Measurements from ENCODE around the gene DPH7. TPM values are rescaled to one million over a fixed set of nuclear protein-coding genes. Genes with fewer than 3 reads are reported as not detected.
"Not testable (repeated sequence)": the region's sequence is repeated elsewhere in the genome, so short reads cannot be mapped to it uniquely, and the experiment has no call there.

Gene DPH7
- total and polyA plus RNA-seq, 5 donors from 2014 or later, result 24.4 to 57.0 (median 31.8) TPM

- no peaks in the 10 kb centered on the region for H3K27me3 ChIP-seq (ENCODE audit: control insufficient read depth, insufficient read depth, low read length)
- peaks cover 0 to 2% (median 0%) of the 10 kb centered on the region in 4 donors for H3K4me1 Mint-ChIP-seq
- peak overlapping the region in 1 of 3 donors; percentile 62 for H3K27ac Mint-ChIP-seq
- no peaks in the 10 kb centered on the region for H3K27me3 Mint-ChIP-seq
- ATAC-seq (ENCODE audit: low read depth in 2 of 2) (no peak), DNase-seq (no peak)
- H3K9me3 Mint-ChIP-seq, result no peaks in the 10 kb centered on the region
- no peak overlapping the region for H3K4me3 Mint-ChIP-seq
- H3K9me3 ChIP-seq (ENCODE audit: control insufficient read depth in 2 of 2, low read length in 2 of 2), result no peaks in the 10 kb centered on the region
- no peaks in the 10 kb centered on the region for H3K4me1 ChIP-seq (ENCODE audit: control insufficient read depth, insufficient read depth, low read length, poor library complexity, severe bottlenecking)
- H3K36me3 Mint-ChIP-seq, result no peaks in the 10 kb centered on the region
- H3K27ac ChIP-seq (ENCODE audit: insufficient read depth, low read length, poor library complexity, severe bottlenecking), result no peak overlapping the region
- no peak overlapping the region for H3K4me3 ChIP-seq (ENCODE audit: low read depth, low read length)
- H3K36me3 ChIP-seq (ENCODE audit: control insufficient read depth, insufficient read depth, low read length), result no peaks in the 10 kb centered on the region
Observed at GRCh38 chr9:137519553-137519952, 59.2 kb downstream of the DPH7 start.

DNA sequence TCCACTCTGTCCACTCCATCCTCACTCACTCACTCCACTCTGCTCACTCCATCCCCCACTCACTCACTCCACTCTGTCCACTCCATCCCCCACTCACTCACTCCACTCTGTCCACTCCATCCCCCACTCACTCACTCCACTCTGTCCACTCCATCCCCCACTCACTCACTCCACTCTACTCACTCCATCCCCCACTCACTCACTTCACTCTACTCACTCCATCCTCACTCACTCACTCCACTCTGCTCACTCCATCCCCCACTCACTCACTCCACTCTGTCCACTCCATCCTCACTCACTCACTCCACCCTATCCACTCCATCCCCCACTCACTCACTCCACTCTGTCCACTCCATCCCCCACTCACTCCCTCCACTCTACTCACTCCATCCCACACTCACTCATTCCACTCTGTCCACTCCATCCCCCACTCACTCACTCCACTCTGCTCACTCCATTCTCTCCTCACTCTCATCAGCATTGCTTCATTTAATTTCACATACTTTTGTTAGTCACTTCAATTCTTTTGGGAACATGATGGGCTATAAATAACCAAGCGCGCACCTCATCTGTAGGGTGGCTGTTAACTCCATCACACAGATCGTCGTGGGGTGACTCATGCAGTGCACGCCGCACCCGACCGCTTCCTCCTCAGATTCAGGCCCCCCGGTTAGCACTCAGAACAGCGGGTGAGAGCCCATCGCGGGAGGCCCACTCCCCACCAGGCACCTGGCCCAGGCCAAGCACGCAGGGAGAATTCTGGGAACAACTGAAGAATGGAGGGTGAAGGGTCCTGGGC, 59.9 kb downstream of the DPH7 start:
- H3K4me3 Mint-ChIP-seq; H3K9me3 Mint-ChIP-seq; H3K9me3 ChIP-seq (ENCODE audit: control insufficient read depth in 2 of 2, low read length in 2 of 2); H3K36me3 Mint-ChIP-seq; ATAC-seq (ENCODE audit: low read depth in 2 of 2); H3K4me1 ChIP-seq (ENCODE audit: control insufficient read depth, insufficient read depth, low read length, poor library complexity, severe bottlenecking); H3K4me1 Mint-ChIP-seq; DNase-seq; H3K27me3 ChIP-seq (ENCODE audit: control insufficient read depth, insufficient read depth, low read length); H3K27me3 Mint-ChIP-seq; H3K36me3 ChIP-seq (ENCODE audit: control insufficient read depth, insufficient read depth, low read length); H3K4me3 ChIP-seq (ENCODE audit: low read depth, low read length); H3K27ac ChIP-seq (ENCODE audit: insufficient read depth, low read length, poor library complexity, severe bottlenecking): not testable (repeated sequence)
- peak overlapping the region in 1 of 3 donors; percentile 62 for H3K27ac Mint-ChIP-seq

- H3K27me3 ChIP-seq (ENCODE audit: control insufficient read depth, insufficient read depth, low read length), result no peaks in the 10 kb centered on the region
- Mint-ChIP-seq H3K27ac (no peak overlapping the region), H3K4me3 (no peak overlapping the region), H3K9me3 (no peaks in the 10 kb centered on the region), H3K27me3 (no peaks in the 10 kb centered on the region), H3K36me3 (no peaks in the 10 kb centered on the region), H3K4me1 (peaks cover 0 to 7% (median 2%) of the 10 kb centered on the region in 4 donors)
- no peaks in the 10 kb centered on the region for H3K4me1 ChIP-seq (ENCODE audit: control insufficient read depth, insufficient read depth, low read length, poor library complexity, severe bottlenecking)
- ATAC-seq (ENCODE audit: low read depth in 2 of 2) (no peak), DNase-seq (no peak)
- no peak overlapping the region for H3K27ac ChIP-seq (ENCODE audit: insufficient read depth, low read length, poor library complexity, severe bottlenecking)
- no peaks in the 10 kb centered on the region for H3K36me3 ChIP-seq (ENCODE audit: control insufficient read depth, insufficient read depth, low read length)
- no peak overlapping the region for H3K4me3 ChIP-seq (ENCODE audit: low read depth, low read length)
- H3K9me3 ChIP-seq (ENCODE audit: control insufficient read depth in 2 of 2, low read length in 2 of 2), result no peaks in the 10 kb centered on the region
Observed at GRCh38 chr9:137516144-137516917, 62.4 kb downstream of the DPH7 start.

DNA sequence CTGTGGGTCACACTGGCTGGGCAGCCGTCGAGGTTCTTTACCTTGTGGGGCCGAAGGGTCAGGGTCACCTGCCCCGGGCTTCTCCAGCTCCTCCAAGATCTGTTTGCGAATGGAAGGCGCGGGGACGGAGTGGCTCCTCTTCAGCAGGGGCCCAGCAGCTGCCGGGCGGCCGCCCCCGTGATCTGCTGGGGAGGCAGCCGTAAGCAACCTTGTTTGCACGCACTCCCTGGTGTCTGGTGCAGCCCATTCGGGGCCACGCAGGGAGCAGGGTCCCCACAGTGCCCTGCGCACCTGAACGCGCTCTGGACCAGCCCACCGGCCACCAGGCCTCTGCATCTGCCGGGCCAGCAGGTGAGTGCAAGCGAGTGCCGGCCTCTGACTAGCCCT, 63.4 kb downstream of the DPH7 start:
- Mint-ChIP-seq H3K4me3 (no peak overlapping the region), H3K36me3 (no peaks in the 10 kb centered on the region)
- peak in 1 of 2 donors; percentile 8 for ATAC-seq (ENCODE audit: low read depth in 2 of 2)

DNA sequence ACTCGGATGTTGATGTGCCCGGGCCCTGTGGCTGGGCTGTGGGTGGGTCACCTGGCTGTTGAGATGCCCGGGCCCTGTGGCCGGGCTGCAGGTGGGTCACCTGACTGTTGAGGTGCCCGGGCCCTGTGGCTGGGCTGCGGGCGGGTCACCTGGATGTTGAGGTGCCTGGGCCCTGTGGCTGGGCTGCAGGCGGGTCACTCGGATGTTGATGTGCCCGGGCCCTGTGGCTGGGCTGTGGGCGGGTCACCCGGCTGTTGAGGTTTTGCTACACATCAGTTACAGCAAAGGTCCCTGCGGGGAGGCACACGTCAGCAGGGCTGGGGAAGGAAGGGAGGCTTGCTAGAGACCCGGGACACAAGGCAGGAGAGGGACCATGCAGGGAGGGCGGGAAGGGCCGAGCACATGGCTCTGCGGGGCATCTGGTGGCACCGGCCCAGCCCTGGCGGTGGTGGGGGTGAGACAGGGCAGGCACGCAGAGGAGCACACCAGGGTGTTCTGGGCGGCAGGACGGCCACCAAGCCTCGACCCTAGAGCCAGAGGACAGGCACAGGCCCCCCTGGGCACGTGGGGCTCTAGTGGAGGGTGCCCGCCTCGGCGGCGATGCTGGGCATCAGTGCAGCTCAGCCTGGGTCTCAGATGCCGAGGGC, 63.9 kb downstream of the DPH7 start:
- Histone ChIP-seq H3K4me3 (ENCODE audit: low read depth, low read length) (no peak overlapping the region), H3K4me1 (ENCODE audit: control insufficient read depth, insufficient read depth, low read length, poor library complexity, severe bottlenecking) (no peaks in the 10 kb centered on the region), H3K36me3 (ENCODE audit: control insufficient read depth, insufficient read depth, low read length) (no peaks in the 10 kb centered on the region), H3K27me3 (ENCODE audit: control insufficient read depth, insufficient read depth, low read length) (no peaks in the 10 kb centered on the region), H3K27ac (ENCODE audit: insufficient read depth, low read length, poor library complexity, severe bottlenecking) (no peak overlapping the region), H3K9me3 (ENCODE audit: control insufficient read depth in 2 of 2, low read length in 2 of 2) (no peaks in the 10 kb centered on the region)
- Mint-ChIP-seq H3K4me3 (no peak overlapping the region), H3K4me1 (peaks cover 0 to 7% (median 2%) of the 10 kb centered on the region in 4 donors), H3K27ac (no peak overlapping the region), H3K36me3 (no peaks in the 10 kb centered on the region), H3K9me3 (no peaks in the 10 kb centered on the region), H3K27me3 (no peaks in the 10 kb centered on the region)
- no peak for ATAC-seq (ENCODE audit: low read depth in 2 of 2)
- DNase-seq, result no peak

More for the DNA sequence above, 63.4 kb downstream of the DPH7 start:
- DNase-seq, result no peak
- Mint-ChIP-seq H3K27me3 (no peaks in the 10 kb centered on the region), H3K27ac (no peak overlapping the region), H3K9me3 (no peaks in the 10 kb centered on the region), H3K4me1 (peaks cover 0 to 7% (median 2%) of the 10 kb centered on the region in 4 donors)
- Histone ChIP-seq H3K4me3 (ENCODE audit: low read depth, low read length) (no peak overlapping the region), H3K36me3 (ENCODE audit: control insufficient read depth, insufficient read depth, low read length) (no peaks in the 10 kb centered on the region), H3K9me3 (ENCODE audit: control insufficient read depth in 2 of 2, low read length in 2 of 2) (no peaks in the 10 kb centered on the region), H3K27ac (ENCODE audit: insufficient read depth, low read length, poor library complexity, severe bottlenecking) (no peak overlapping the region), H3K4me1 (ENCODE audit: control insufficient read depth, insufficient read depth, low read length, poor library complexity, severe bottlenecking) (no peaks in the 10 kb centered on the region), H3K27me3 (ENCODE audit: control insufficient read depth, insufficient read depth, low read length) (no peaks in the 10 kb centered on the region)

DNA sequence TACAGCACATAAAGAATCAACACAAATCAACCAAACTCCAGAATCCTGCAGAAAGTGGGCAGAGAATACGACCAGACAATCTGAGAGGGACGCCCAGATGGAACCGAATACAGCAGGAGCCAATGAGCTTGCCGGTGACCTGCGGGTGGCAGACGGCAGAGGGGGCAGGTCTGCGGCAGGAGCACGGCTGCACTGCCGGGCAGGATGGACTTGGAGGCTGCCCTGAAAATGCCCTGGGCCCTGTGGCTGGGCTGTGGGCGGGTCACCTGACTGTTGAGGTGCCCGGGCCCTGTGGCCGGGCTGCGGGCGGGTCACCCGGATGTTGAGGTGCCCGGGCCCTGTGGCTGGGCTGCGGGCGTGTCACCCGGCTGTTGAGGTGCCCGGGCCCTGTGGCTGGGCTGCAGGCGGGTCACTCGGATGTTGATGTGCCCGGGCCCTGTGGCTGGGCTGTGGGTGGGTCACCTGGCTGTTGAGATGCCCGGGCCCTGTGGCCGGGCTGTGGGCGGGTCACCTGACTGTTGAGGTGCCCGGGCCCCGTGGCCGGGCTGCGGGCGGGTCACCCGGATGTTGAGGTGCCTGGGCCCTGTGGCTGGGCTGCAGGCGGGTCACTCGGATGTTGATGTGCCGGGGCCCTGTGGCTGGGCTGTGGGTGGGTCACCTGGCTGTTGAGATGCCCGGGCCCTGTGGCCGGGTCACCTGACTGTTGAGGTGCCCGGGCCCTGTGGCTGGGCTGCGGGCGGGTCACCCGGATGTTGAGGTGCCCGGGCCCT, 64.7 kb downstream of the DPH7 start:
- not testable (repeated sequence) for H3K36me3 ChIP-seq (ENCODE audit: control insufficient read depth, insufficient read depth, low read length); H3K27me3 ChIP-seq (ENCODE audit: control insufficient read depth, insufficient read depth, low read length); H3K4me1 ChIP-seq (ENCODE audit: control insufficient read depth, insufficient read depth, low read length, poor library complexity, severe bottlenecking)

GRCh38 chr9:137513136-137513535, 65.6 kb downstream of the DPH7 start:
- H3K9me3 ChIP-seq (ENCODE audit: control insufficient read depth in 2 of 2, low read length in 2 of 2); H3K4me1 Mint-ChIP-seq; H3K27me3 Mint-ChIP-seq; H3K27me3 ChIP-seq (ENCODE audit: control insufficient read depth, insufficient read depth, low read length); H3K4me1 ChIP-seq (ENCODE audit: control insufficient read depth, insufficient read depth, low read length, poor library complexity, severe bottlenecking); H3K9me3 Mint-ChIP-seq; H3K36me3 ChIP-seq (ENCODE audit: control insufficient read depth, insufficient read depth, low read length); H3K36me3 Mint-ChIP-seq; H3K4me3 Mint-ChIP-seq; DNase-seq; H3K4me3 ChIP-seq (ENCODE audit: low read depth, low read length); H3K27ac Mint-ChIP-seq; H3K27ac ChIP-seq (ENCODE audit: insufficient read depth, low read length, poor library complexity, severe bottlenecking); ATAC-seq (ENCODE audit: low read depth in 2 of 2): not testable (repeated sequence)

More for the DNA sequence above, 64.7 kb downstream of the DPH7 start:
- H3K4me3 Mint-ChIP-seq; H3K4me3 ChIP-seq (ENCODE audit: low read depth, low read length); H3K9me3 Mint-ChIP-seq; H3K27me3 Mint-ChIP-seq; DNase-seq; ATAC-seq (ENCODE audit: low read depth in 2 of 2); H3K9me3 ChIP-seq (ENCODE audit: control insufficient read depth in 2 of 2, low read length in 2 of 2); H3K36me3 Mint-ChIP-seq; H3K4me1 Mint-ChIP-seq; H3K27ac Mint-ChIP-seq; H3K27ac ChIP-seq (ENCODE audit: insufficient read depth, low read length, poor library complexity, severe bottlenecking): not testable (repeated sequence)
